ENCODE results near the gene SDF2L1. TPM values are rescaled to one million over a fixed set of nuclear protein-coding genes. Genes with fewer than 3 reads are reported as not detected.

The SDF2L1 gene
- total RNA-seq, 4 donors from 2014 or later = 11.2 to 23.6 (median 18.7) TPM

- H3K27ac ChIP-seq = no peak overlapping the region
- no peak for TF ChIP-seq CTCF (IDR thresholded peaks at IDR 0.05)
- no peak for TF ChIP-seq EP300 (IDR thresholded peaks at IDR 0.05)
- TF ChIP-seq POLR2A (IDR thresholded peaks at IDR 0.05) = no peak
- no peak for TF ChIP-seq POLR2AphosphoS5 (IDR thresholded peaks at IDR 0.05)
- WGBS = 96% methylated on average over 2 of the region's 2 CpGs
- H3K27me3 ChIP-seq = no peaks in the 10 kb centered on the region
- no peak for DNase-seq (ENCODE audit: low spot score in 2 of 2)
- H3K9me3 ChIP-seq = no peaks in the 10 kb centered on the region
- H3K36me3 ChIP-seq = no peaks in the 10 kb centered on the region
- H3K4me1 ChIP-seq = peaks cover 8% of the 10 kb centered on the region
- no peak overlapping the region for H3K4me3 ChIP-seq
These were observed 21.6 kb downstream of the SDF2L1 start for GRCh38 chr22:21663738-21664137.

GRCh38 chr22:21665047-21665851 is 23.1 kb downstream of the SDF2L1 start:
- TF ChIP-seq CTCF (IDR thresholded peaks at IDR 0.05) (no peak), POLR2A (IDR thresholded peaks at IDR 0.05) (no peak), EP300 (IDR thresholded peaks at IDR 0.05) (no peak), POLR2AphosphoS5 (IDR thresholded peaks at IDR 0.05) (no peak)
- no peaks in the 10 kb centered on the region for H3K27me3 ChIP-seq
- H3K36me3 ChIP-seq = no peaks in the 10 kb centered on the region
- 76% methylated on average over 26 of the region's 26 CpGs for WGBS
- peaks cover 8% of the 10 kb centered on the region for H3K4me1 ChIP-seq
- no peaks in the 10 kb centered on the region for H3K9me3 ChIP-seq
- H3K4me3 ChIP-seq = peak overlapping the region; percentile 78
- no peak for DNase-seq (ENCODE audit: low spot score in 2 of 2)
- peak overlapping the region; percentile 92 for H3K27ac ChIP-seq

DNA sequence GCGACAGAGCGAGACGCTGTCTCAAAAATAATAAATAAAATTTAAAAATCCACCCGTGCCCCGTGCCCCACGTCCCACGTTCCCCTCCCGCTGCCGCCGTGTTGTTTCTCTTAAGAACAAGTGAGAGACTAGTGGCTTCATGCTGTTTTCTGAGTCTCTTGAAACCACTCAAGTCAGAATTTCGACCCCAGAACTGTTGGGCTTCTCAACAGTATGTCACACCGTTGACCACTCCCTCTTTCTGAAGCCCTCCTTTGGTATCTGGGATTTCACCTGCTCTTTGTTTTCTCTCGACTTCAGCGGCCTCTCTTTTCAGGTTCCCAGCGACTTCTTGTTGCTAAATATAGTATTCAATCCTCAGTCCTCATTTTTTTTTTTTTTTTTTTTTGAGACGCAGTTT is 24.7 kb downstream of the SDF2L1 start:
- Histone ChIP-seq H3K9me3 (no peaks in the 10 kb centered on the region), H3K36me3 (peaks cover 15% of the 10 kb centered on the region), H3K27ac (peak overlapping the region; percentile 92), H3K4me3 (peak overlapping the region; percentile 78), H3K4me1 (peaks cover 8% of the 10 kb centered on the region), H3K27me3 (no peaks in the 10 kb centered on the region)
- 39% methylated on average over 16 of the region's 16 CpGs for WGBS
- DNase-seq (ENCODE audit: low spot score in 2 of 2) = no peak
- TF ChIP-seq CTCF (IDR thresholded peaks at IDR 0.05) (no peak), POLR2A (IDR thresholded peaks at IDR 0.05) (no peak), EP300 (IDR thresholded peaks at IDR 0.05) (no peak), POLR2AphosphoS5 (IDR thresholded peaks at IDR 0.05) (no peak)

DNA sequence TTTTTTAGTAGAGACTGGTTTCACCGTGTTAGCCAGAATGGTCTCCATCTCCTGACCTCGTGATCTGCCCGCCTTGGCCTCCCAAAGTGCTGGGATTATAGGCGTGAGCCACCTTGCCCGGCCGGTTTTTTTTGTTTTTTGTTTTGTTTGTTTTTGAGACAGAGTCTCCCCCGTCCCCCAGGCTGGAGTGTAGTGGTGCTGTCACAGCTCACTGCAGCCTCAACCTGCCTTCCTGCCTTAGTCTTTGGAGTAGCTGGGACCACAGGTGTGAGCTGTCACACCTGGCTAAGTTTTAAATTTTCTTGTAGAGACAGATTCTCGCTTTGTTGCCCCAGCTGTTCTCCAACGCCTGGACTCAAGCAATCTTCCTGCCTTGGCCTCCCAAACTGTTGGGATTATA is 26.9 kb downstream of the SDF2L1 start:
- Histone ChIP-seq H3K4me3 (no peak overlapping the region), H3K4me1 (peaks cover 8% of the 10 kb centered on the region), H3K9me3 (no peaks in the 10 kb centered on the region), H3K27ac (no peak overlapping the region), H3K36me3 (peaks cover 38% of the 10 kb centered on the region), H3K27me3 (no peaks in the 10 kb centered on the region)
- DNase-seq (ENCODE audit: low spot score in 2 of 2) = no peak
- WGBS = 78% methylated on average over 9 of the region's 9 CpGs
- TF ChIP-seq POLR2A (IDR thresholded peaks at IDR 0.05) = no peak
- TF ChIP-seq POLR2AphosphoS5 (IDR thresholded peaks at IDR 0.05) = no peak
- no peak for TF ChIP-seq CTCF (IDR thresholded peaks at IDR 0.05)
- no peak for TF ChIP-seq EP300 (IDR thresholded peaks at IDR 0.05)

GRCh38 chr22:21672107-21672629 is 30.1 kb downstream of the SDF2L1 start:
- no peaks in the 10 kb centered on the region for H3K9me3 ChIP-seq
- H3K27ac ChIP-seq = no peak overlapping the region
- peaks cover 66% of the 10 kb centered on the region for H3K36me3 ChIP-seq
- WGBS = 83% methylated on average over 6 of the region's 6 CpGs
- no peak for TF ChIP-seq POLR2AphosphoS5 (IDR thresholded peaks at IDR 0.05)
- TF ChIP-seq POLR2A (IDR thresholded peaks at IDR 0.05) = no peak
- no peak for TF ChIP-seq CTCF (IDR thresholded peaks at IDR 0.05)
- TF ChIP-seq EP300 (IDR thresholded peaks at IDR 0.05) = no peak
- H3K4me3 ChIP-seq = no peak overlapping the region
- DNase-seq (ENCODE audit: low spot score in 2 of 2) = no peak
- H3K4me1 ChIP-seq = no peaks in the 10 kb centered on the region
- no peaks in the 10 kb centered on the region for H3K27me3 ChIP-seq

Measured in suprapubic skin (tissue), 4 donors.